SU-DHL-6 (cell line): ENCODE measurements around the gene DIMT1.

ENCODE experiments used
- EZH2phosphoT487 ChIP-seq: fragments of 200-600 bp; sonication (generic), shearing (Covaris generic); conservative IDR thresholded peaks from 2 replicates; pipeline ENCODE4 v1.6.1; 2018; ENCODE audit warnings: mild to moderate bottlenecking, antibody characterized with exemption, low read length, moderate library complexity, mixed read lengths
- TF ChIP-seq, protein P1 (sequence below): fragments of 200-600 bp; sonication (generic); IDR thresholded peaks from one replicate; pipeline ENCODE4 v1.5.1; 2017; ENCODE audit warnings: antibody characterized with exemption, mild to moderate bottlenecking, low read length, moderate library complexity; ENCODE audit not compliant: insufficient read depth, poor library complexity, severe bottlenecking

DNA sequence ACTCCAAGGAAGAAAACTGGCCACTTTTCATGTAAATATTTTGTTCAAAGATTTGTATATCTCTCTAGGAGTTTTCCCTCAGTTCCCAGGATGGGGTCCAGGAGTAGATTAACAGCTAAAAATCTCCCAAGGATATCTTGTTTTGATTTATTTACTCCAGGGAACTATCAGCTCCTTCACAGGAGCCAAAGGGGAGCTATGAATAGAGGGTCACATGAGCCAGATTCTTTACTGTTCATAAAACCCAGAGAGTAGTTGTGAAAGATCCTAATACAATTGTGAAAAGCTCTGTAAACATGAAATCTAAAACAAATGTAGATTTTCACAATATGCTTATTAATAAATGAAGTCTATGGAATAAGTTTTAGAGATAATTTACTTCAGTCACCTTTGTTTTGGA is 16.9 kb downstream of the DIMT1 start:
- TF ChIP-seq, protein P1, sequence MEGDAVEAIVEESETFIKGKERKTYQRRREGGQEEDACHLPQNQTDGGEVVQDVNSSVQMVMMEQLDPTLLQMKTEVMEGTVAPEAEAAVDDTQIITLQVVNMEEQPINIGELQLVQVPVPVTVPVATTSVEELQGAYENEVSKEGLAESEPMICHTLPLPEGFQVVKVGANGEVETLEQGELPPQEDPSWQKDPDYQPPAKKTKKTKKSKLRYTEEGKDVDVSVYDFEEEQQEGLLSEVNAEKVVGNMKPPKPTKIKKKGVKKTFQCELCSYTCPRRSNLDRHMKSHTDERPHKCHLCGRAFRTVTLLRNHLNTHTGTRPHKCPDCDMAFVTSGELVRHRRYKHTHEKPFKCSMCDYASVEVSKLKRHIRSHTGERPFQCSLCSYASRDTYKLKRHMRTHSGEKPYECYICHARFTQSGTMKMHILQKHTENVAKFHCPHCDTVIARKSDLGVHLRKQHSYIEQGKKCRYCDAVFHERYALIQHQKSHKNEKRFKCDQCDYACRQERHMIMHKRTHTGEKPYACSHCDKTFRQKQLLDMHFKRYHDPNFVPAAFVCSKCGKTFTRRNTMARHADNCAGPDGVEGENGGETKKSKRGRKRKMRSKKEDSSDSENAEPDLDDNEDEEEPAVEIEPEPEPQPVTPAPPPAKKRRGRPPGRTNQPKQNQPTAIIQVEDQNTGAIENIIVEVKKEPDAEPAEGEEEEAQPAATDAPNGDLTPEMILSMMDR = no peak
- no peak for TF ChIP-seq EZH2phosphoT487
